Glomerular visceral epithelial cell (primary cell): ENCODE data around the gene GALNT9.
A peak's percentile ranks its signal among the peaks of the same experiment; 100 is the strongest.

Source experiments
- DNase-seq: peaks from one replicate; pipeline ENCODE4 v3.0.0-alpha.2; 2016; ENCODE audit errors: extremely low spot score

The GALNT9 gene

GRCh38 chr12:132327336-132328171 lies 1.8 kb downstream of the GALNT9 start:
- DNase-seq, result peak; percentile 76

- no peak for DNase-seq
Observed at GRCh38 chr12:132326646-132327045, 2.7 kb downstream of the GALNT9 start.

- no peak for DNase-seq
Observed at GRCh38 chr12:132325733-132326130, 3.7 kb downstream of the GALNT9 start.

GRCh38 chr12:132324841-132325732 lies 4.3 kb downstream of the GALNT9 start:
- no peak for DNase-seq

GRCh38 chr12:132324173-132324572 lies 5.2 kb downstream of the GALNT9 start:
- DNase-seq, result no peak

- no peak for DNase-seq
Observed at GRCh38 chr12:132323171-132324010, 6.0 kb downstream of the GALNT9 start.

GRCh38 chr12:132322206-132323132 lies 6.9 kb downstream of the GALNT9 start:
- no peak for DNase-seq

- no peak for DNase-seq
Observed at GRCh38 chr12:132321321-132322118, 7.9 kb downstream of the GALNT9 start.

GRCh38 chr12:132320767-132321211 lies 8.6 kb downstream of the GALNT9 start:
- DNase-seq, result no peak

GRCh38 chr12:132319991-132320570 lies 9.3 kb downstream of the GALNT9 start:
- DNase-seq, result no peak

- DNase-seq, result no peak
Observed at GRCh38 chr12:132319359-132319950, 9.9 kb downstream of the GALNT9 start.

- no peak for DNase-seq
Observed at GRCh38 chr12:132318618-132319033, 10.8 kb downstream of the GALNT9 start.

GRCh38 chr12:132318135-132318534 lies 11.3 kb downstream of the GALNT9 start:
- no peak for DNase-seq

GRCh38 chr12:132317233-132317938 lies 12.0 kb downstream of the GALNT9 start:
- no peak for DNase-seq

GRCh38 chr12:132316497-132317232 lies 12.7 kb downstream of the GALNT9 start:
- no peak for DNase-seq

- no peak for DNase-seq
Observed at GRCh38 chr12:132315951-132316350, 13.4 kb downstream of the GALNT9 start.

- no peak for DNase-seq
Observed at GRCh38 chr12:132315507-132315906, 13.9 kb downstream of the GALNT9 start.
